PC-9 (cell line): ENCODE results near the gene FAM180A.

Experiments
- EZH2 ChIP-seq: fragments of 200-600 bp; sonication (generic); IDR thresholded peaks from 2 replicates; pipeline ENCODE4 v1.8.0; 2017; ENCODE audit warnings: antibody characterized with exemption, low read depth
- TF ChIP-seq, protein P1 (sequence below): fragments of 200-600 bp; sonication (generic); conservative IDR thresholded peaks from 2 replicates; pipeline ENCODE4 v1.6.1; 2017; ENCODE audit warnings: mixed run types, antibody characterized with exemption, mild to moderate bottlenecking, moderate library complexity

DNA sequence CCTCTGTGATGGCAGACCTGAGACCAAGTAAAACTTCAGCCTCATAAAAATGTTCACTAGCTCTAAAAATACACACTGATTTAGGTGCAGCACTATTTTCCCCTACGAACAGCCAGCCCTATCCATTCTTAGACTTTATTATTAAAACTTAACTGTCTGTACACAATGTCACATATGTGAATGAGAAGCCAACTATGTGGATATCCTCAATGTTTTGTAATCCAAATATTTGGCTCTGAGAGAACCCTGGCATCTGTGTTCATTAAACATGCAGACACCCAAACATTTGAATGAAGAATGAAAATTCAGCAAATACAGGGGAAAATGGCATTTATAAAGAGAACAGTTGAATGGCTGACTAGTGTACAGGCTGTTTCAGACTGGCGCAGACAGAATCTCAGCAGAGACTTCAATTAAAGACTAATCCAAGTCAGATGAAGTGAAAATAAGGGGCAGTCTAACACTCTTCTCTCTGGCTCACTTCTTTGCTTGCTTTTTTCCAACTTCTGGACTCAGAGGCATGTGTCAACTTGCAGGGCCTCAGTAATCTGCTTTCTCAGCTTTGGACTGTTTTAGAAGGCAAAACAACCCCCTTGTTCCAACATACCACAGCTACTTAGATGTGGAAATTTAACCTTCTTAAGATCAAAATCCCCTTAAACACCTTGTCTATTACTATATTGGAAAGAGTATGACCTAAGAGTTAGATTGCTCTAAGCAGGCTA is 47.4 kb upstream of the FAM180A start:
- TF ChIP-seq, protein P1, sequence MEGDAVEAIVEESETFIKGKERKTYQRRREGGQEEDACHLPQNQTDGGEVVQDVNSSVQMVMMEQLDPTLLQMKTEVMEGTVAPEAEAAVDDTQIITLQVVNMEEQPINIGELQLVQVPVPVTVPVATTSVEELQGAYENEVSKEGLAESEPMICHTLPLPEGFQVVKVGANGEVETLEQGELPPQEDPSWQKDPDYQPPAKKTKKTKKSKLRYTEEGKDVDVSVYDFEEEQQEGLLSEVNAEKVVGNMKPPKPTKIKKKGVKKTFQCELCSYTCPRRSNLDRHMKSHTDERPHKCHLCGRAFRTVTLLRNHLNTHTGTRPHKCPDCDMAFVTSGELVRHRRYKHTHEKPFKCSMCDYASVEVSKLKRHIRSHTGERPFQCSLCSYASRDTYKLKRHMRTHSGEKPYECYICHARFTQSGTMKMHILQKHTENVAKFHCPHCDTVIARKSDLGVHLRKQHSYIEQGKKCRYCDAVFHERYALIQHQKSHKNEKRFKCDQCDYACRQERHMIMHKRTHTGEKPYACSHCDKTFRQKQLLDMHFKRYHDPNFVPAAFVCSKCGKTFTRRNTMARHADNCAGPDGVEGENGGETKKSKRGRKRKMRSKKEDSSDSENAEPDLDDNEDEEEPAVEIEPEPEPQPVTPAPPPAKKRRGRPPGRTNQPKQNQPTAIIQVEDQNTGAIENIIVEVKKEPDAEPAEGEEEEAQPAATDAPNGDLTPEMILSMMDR = no peak
- TF ChIP-seq EZH2 = no peak
